ENCODE results near the gene DAZAP1. TPM values are rescaled to one million over a fixed set of nuclear protein-coding genes. Genes with fewer than 3 reads are reported as not detected.
A peak's percentile ranks its signal among the peaks of the same experiment; 100 is the strongest.

Gene DAZAP1
- total RNA-seq (100 to 1,000 TPM; 166 TPM), polyA plus RNA-seq (1 to 10 TPM; 5.9 to 8.5 (median 7.5) TPM), total RNA-seq (118 to 331 (median 168) reads per million in 6 experiments)

DNA sequence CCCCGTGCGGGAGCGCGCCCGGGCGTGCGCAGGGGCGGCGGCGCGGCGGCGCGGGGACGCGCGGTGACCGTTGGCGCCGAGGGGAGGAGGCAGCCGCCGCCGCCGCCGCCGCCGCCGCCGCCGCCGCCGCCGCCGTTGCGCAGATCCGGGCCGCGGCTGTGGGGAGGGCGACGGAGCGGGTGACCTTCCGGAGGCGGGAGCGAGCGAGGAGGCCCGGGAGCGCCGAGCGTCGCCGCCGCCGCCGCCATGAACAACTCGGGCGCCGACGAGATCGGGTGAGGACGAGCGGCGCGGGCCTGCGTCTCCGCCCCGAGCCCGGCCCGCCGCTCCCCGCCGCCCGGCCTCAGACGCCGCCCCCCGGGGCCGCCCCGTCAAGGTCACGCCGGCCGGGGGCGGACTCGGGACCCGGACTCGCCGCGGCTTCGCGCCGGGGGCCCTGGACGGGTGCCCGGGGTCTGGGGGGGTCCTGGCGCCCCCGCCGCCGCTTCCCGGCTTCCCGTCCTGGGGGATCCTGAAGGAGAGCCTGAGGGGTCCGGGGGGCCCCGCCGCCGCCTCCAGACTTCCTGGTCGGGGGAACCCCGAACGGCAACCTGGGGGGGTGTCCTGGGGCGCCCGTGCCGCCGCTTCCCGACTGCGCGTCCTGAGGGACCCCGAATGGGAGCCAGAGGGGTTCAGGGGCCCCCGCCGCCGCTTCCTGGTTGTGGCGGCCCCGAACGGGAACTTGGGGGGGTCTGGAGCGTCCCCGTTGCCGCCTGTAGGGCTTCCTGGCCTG is at the start of gene DAZAP1:
TSS of gene DAZAP1 (plus strand) at position 59 of the 772 bp plus-strand sequence. CDS start at position 247, 188 bp downstream.
- ATAC-seq (peak; percentile 3 to 36), DNase-seq (peak; percentile 31 to 72 (median 49))
- POLR2A ChIA-PET = interaction anchor here (1.3 to 2.5 kb wide), 3 partner anchors 25 to 138 kb away, joined by 3 to 16 read pairs (median 6); partner anchors contain the start of gene CIRBP
- peaks cover 0 to 24% (median 0%) of the 10 kb centered on the region in 3 donors for H3K36me3 Mint-ChIP-seq
- H3K9me3 Mint-ChIP-seq = no peaks in the 10 kb centered on the region
- peaks cover 0 to 6% (median 0%) of the 10 kb centered on the region in 5 donors for H3K27me3 Mint-ChIP-seq
- H3K4me3 Mint-ChIP-seq = peak within 1 kb of the TSS; percentile 76 to 97 (median 91)
- peak within 1 kb of the TSS in 9 of 10 donors; percentile 79 to 97 (median 90) for H3K27ac Mint-ChIP-seq
- H3K4me1 Mint-ChIP-seq = peaks cover 32 to 55% (median 48%) of the 10 kb centered on the region in 4 donors

- ATAC-seq (no peak), DNase-seq (no peak)
- H3K4me1 Mint-ChIP-seq = peaks cover 22 to 49% (median 43%) of the 10 kb centered on the region in 4 donors
- H3K4me3 Mint-ChIP-seq = no peak overlapping the region
- H3K9me3 Mint-ChIP-seq = no peaks in the 10 kb centered on the region
- no peaks in the 10 kb centered on the region for H3K27me3 Mint-ChIP-seq
- peak overlapping the region in 1 of 10 donors; percentile 65 for H3K27ac Mint-ChIP-seq
- peaks cover 0 to 51% (median 22%) of the 10 kb centered on the region in 3 donors for H3K36me3 Mint-ChIP-seq
- POLR2A ChIA-PET = no interaction called here
Measured at GRCh38 chr19:1360126-1360817, 47.1 kb upstream of the DAZAP1 start.

DNA sequence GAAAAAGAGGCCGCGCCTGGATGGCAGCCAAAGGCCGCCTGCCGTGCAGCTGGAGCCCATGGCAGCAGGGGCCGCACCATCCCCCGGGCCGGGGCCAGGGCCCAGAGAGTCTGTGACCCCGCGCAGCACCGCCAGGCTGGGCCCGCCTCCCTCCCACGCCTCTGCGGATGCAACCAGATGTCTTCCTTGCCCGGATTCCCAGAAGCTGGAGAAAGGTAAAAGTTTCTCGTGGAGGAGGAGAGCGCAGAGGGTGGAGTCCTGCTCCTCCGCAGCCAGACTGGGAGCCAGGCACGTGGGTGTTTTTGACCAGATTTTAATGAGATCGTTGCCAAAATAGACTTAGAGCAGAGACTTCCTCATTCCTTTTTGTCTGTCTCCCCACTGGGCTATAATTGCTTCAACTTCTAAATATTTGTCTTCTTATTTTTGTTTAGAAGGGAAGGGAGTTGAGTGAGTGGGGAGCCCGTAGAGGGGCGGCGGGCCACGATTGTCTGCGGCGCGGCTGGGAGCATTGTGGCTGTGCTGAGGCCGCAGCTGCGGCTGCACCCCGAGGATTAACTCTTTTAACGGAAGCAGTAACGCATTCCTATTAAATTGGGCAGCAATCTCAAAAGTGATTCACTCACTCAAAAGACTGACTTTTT is 46.4 kb upstream of the DAZAP1 start:
- no peak overlapping the region for H3K27ac Mint-ChIP-seq
- H3K4me3 Mint-ChIP-seq = no peak overlapping the region
- H3K4me1 Mint-ChIP-seq = peaks cover 16 to 44% (median 37%) of the 10 kb centered on the region in 4 donors
- POLR2A ChIA-PET = no interaction called here
- no peaks in the 10 kb centered on the region for H3K27me3 Mint-ChIP-seq
- no peaks in the 10 kb centered on the region for H3K9me3 Mint-ChIP-seq
- DNase-seq = no peak
- no peak for ATAC-seq
- peaks cover 0 to 52% (median 22%) of the 10 kb centered on the region in 3 donors for H3K36me3 Mint-ChIP-seq

DNA sequence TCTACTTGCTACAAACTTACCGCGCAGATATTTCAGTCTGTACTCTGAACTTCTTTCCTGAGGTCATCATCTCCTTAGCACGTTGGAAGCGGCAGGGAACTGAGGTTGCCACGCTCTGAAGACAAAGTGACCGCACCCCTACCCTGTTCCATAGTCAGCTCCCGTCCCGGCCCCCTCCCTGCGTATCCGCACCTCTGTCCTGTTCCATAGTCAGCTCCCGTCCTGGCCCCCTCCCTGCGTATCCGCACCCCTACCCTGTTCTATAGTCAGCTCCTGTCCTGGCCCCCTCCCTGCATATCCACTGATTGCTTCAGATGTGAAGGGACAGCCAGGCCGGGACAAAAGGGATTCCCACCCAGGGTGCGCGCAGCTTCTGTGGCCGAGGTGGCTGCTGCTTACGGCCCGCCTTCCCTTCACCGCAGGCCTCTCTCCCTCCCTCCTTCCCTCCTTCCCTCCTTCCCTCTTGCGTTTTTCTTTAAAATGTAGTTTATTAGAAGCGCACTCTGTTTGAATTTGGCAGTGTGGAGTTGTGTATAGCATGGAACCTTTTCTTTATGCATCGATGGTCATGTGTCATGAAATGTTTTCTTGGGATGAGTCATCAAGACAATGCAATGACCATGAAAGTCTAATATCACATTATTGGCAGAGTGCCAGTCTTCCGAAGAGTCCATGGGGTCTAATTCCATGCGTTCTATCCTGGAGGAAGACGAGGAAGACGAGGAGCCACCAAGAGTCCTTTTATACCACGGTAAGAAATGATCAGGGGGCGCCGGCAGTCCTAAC is 45.6 kb upstream of the DAZAP1 start:
- no peak for ATAC-seq
- Mint-ChIP-seq H3K9me3 (no peaks in the 10 kb centered on the region), H3K27me3 (no peaks in the 10 kb centered on the region), H3K4me1 (peaks cover 15 to 36% (median 34%) of the 10 kb centered on the region in 4 donors), H3K27ac (peak overlapping the region in 4 of 10 donors; percentile 20 to 67 (median 60)), H3K4me3 (peak overlapping the region in 1 of 10 donors; percentile 30), H3K36me3 (peaks cover 0 to 53% (median 22%) of the 10 kb centered on the region in 3 donors)
- no peak for DNase-seq
- POLR2A ChIA-PET = no interaction called here

GRCh38 chr19:1362387-1363257 is 44.8 kb upstream of the DAZAP1 start:
- H3K27me3 Mint-ChIP-seq = no peaks in the 10 kb centered on the region
- peak overlapping the region in 9 of 10 donors; percentile 6 to 94 (median 66) for H3K27ac Mint-ChIP-seq
- H3K9me3 Mint-ChIP-seq = no peaks in the 10 kb centered on the region
- POLR2A ChIA-PET = interaction anchor here (2.0 kb wide), 1 partner anchor 93 kb away, joined by 6 read pairs; no protein-coding TSS in a partner anchor
- ATAC-seq (no peak), DNase-seq (no peak)
- H3K4me3 Mint-ChIP-seq = peak overlapping the region; percentile 61 to 88 (median 83)
- peaks cover 13 to 34% (median 31%) of the 10 kb centered on the region in 4 donors for H3K4me1 Mint-ChIP-seq
- peaks cover 0 to 51% (median 19%) of the 10 kb centered on the region in 3 donors for H3K36me3 Mint-ChIP-seq

GRCh38 chr19:1363599-1363998 is 43.8 kb upstream of the DAZAP1 start:
- H3K4me1 Mint-ChIP-seq = peaks cover 13 to 34% (median 31%) of the 10 kb centered on the region in 4 donors
- peaks cover 0 to 47% (median 18%) of the 10 kb centered on the region in 3 donors for H3K36me3 Mint-ChIP-seq
- H3K4me3 Mint-ChIP-seq = peak overlapping the region; percentile 61 to 88 (median 83)
- peak; percentile 87 to 89 for ATAC-seq
- H3K27ac Mint-ChIP-seq = peak overlapping the region; percentile 31 to 94 (median 86)
- H3K9me3 Mint-ChIP-seq = no peaks in the 10 kb centered on the region
- peak in 7 of 10 donors; percentile 27 to 59 (median 46) for DNase-seq
- no peaks in the 10 kb centered on the region for H3K27me3 Mint-ChIP-seq
- POLR2A ChIA-PET = interaction anchor here (0.7 to 2.0 kb wide), 7 partner anchors 9 to 119 kb away, joined by 3 to 9 read pairs (median 4); partner anchors contain the start of genes FAM174C and NDUFS7

DNA sequence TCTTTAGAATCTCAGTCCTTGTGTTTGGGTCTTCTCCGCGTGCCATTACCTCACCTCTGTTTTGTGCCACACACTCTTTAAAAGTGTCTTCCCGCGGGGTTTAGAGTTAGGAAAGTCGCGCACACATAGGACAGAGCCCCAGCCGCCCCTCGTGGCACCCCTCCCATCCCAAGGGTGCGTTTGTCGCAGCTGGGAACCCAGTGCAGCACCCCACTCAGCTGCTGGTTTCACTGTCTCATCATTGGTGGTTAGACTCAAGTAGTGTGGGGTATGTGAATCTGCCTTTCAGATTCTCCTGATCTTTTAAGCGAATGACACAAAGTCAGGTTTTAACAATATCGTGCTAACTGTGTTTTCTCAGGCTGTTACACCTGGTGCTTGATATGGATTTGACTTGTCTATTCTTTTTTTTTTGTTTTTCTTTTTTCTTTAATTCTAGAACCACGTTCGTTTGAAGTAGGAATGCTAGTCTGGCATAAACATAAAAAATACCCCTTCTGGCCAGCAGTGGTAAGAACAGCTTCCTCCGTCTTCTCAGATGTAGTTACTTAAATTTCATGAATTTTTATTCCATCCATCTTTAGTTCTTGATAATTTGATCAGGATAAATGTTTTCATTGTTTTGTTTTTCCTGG is 43.2 kb upstream of the DAZAP1 start:
- H3K27me3 Mint-ChIP-seq = no peaks in the 10 kb centered on the region
- H3K4me1 Mint-ChIP-seq = peaks cover 13 to 34% (median 31%) of the 10 kb centered on the region in 4 donors
- ATAC-seq (peak; percentile 72 to 79), DNase-seq (peak in 6 of 10 donors; percentile 16 to 56 (median 42))
- peak overlapping the region; percentile 61 to 88 (median 83) for H3K4me3 Mint-ChIP-seq
- peaks cover 0 to 41% (median 16%) of the 10 kb centered on the region in 3 donors for H3K36me3 Mint-ChIP-seq
- peak overlapping the region; percentile 66 to 94 (median 86) for H3K27ac Mint-ChIP-seq
- POLR2A ChIA-PET = interaction anchor here (0.7 to 2.0 kb wide), 9 partner anchors 9 to 120 kb away, joined by 3 to 9 read pairs (median 4); partner anchors contain the start of genes FAM174C and NDUFS7
- H3K9me3 Mint-ChIP-seq = no peaks in the 10 kb centered on the region

GRCh38 chr19:1365319-1366269 is 41.8 kb upstream of the DAZAP1 start:
- DNase-seq (no peak), ATAC-seq (no peak)
- Mint-ChIP-seq H3K9me3 (no peaks in the 10 kb centered on the region), H3K27me3 (no peaks in the 10 kb centered on the region), H3K4me1 (peaks cover 13 to 34% (median 31%) of the 10 kb centered on the region in 4 donors), H3K4me3 (no peak overlapping the region), H3K36me3 (peaks cover 0 to 35% (median 11%) of the 10 kb centered on the region in 3 donors), H3K27ac (peak overlapping the region in 2 of 10 donors; percentile 22 to 34)
- POLR2A ChIA-PET = interaction anchor here (0.5 to 1.9 kb wide), 4 partner anchors 11 to 97 kb away, joined by 3 to 9 read pairs (median 5); partner anchors contain the start of gene NDUFS7

- no peak for DNase-seq
- no peak overlapping the region for H3K4me3 Mint-ChIP-seq
- H3K9me3 Mint-ChIP-seq = no peaks in the 10 kb centered on the region
- H3K27me3 Mint-ChIP-seq = no peaks in the 10 kb centered on the region
- H3K36me3 Mint-ChIP-seq = peaks cover 0 to 32% (median 9%) of the 10 kb centered on the region in 3 donors
- H3K27ac Mint-ChIP-seq = no peak overlapping the region
- H3K4me1 Mint-ChIP-seq = peaks cover 13 to 34% (median 31%) of the 10 kb centered on the region in 4 donors
- POLR2A ChIA-PET = no interaction called here
- ATAC-seq = no peak
Measured at GRCh38 chr19:1366296-1366695, 41.1 kb upstream of the DAZAP1 start.
